ENCODE results near the gene STPG2. TPM values are rescaled to one million over a fixed set of nuclear protein-coding genes. Genes with fewer than 3 reads are reported as not detected.

The STPG2 gene
- total RNA-seq: under 1 TPM; 0.13 to 0.53 TPM
- polyA plus RNA-seq (2013, experiment 1 of 2): not detected
- polyA plus RNA-seq (2013, experiment 2 of 2): not detected
- long read RNA-seq, experiment 1: 0 reads
- long read RNA-seq, experiment 2, partial matches to known transcripts: 0 of 2 reads
- long read RNA-seq, experiment 2, other reads (novel, unspliced or antisense): 2 of 2 reads
- long read RNA-seq, experiment 3, partial matches to known transcripts: 0 of 12 reads
- long read RNA-seq, experiment 3, other reads (novel, unspliced or antisense): 12 of 12 reads
- long read RNA-seq, experiment 4, partial matches to known transcripts: 0 of 1 reads
- long read RNA-seq, experiment 4, other reads (novel, unspliced or antisense): 1 of 1 reads

DNA sequence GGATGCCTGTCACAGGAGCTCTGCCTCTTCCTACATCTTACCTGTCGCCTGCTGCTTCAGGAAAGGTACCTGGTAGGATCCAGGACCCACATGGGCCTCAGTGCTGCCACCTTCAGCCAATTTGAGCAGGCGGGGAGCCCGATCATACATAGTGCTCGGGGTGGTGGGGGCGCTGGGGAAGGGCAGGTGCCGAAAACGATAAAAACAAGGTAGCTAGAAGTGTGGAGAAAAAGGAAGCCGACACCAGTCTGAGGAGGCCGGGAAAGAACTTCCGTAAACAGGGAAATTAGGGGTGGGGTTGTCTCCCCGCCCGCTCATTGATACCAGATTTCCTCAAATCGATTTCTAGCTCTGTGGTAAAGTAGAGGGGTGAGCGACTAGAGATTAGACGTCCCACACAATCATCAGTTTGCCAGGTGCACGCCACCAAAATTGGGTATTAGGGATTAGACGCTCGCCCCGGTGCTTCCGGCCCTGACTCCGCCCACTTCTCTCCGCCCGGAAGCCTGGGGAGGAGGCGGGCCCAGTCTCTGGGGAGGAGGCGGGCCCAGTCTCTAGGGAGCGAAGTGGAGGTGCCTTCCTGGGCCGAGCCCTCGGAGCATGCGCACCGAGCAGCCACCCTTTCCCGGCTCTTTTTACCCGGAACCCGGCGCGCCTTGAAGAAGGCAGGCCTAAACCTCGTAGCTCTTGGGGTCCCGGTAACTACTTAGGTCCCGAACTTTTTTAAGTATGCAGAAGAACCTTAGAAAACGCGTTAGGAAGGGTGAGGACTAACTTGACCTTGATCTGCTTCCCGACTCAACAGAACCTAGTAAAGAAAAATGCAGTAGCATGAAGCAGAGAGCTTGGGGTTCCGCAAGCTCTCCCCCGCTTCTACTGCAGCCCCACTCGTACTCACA is at the start of gene STPG2:
TSS of gene STPG2 (minus strand) at position 476 of the 899 bp plus-strand sequence.
- H3K27me3 Mint-ChIP-seq (ENCODE audit: insufficient read depth): no peaks in the 10 kb centered on the region
- Histone ChIP-seq H3K4me1 (ENCODE audit: control insufficient read depth, insufficient read depth, low read length) (no peaks in the 10 kb centered on the region), H3K9ac (ENCODE audit: extremely low read depth, low read length, poor library complexity, severe bottlenecking) (no peak within 1 kb of the TSS), H3K36me3 (ENCODE audit: control insufficient read depth, insufficient read depth, low read length) (no peaks in the 10 kb centered on the region), H3K9me3 (ENCODE audit: control insufficient read depth, low read length) (no peaks in the 10 kb centered on the region), H3K4me3 (ENCODE audit: low read length) (peak within 1 kb of the TSS; percentile 76), H3K27ac (ENCODE audit: low read depth, low read length) (no peak within 1 kb of the TSS), H3K27me3 (ENCODE audit: control insufficient read depth, insufficient read depth, low read length, poor library complexity, severe bottlenecking) (no peaks in the 10 kb centered on the region)
- WGBS, 2 experiments (ENCODE audit: insufficient coverage in 1 of 2, insufficient read length in 1 of 2): 68 to 69% methylated on average over 32 to 44 of the region's 44 CpGs
- H3K36me3 Mint-ChIP-seq (ENCODE audit: low read depth): no peaks in the 10 kb centered on the region
- TF ChIP-seq CTCF (conservative IDR thresholded peaks at IDR 0.05): peak; percentile 83
- H3K9me3 Mint-ChIP-seq: no peaks in the 10 kb centered on the region
- peaks cover 10% of the 10 kb centered on the region for H3K4me1 Mint-ChIP-seq
- peak within 1 kb of the TSS; percentile 93 for H3K4me3 Mint-ChIP-seq
- peak within 1 kb of the TSS; percentile 96 for H3K27ac Mint-ChIP-seq
- DNase-seq: peak; percentile 97

GRCh38 chr4:98185279-98185678 is 42.0 kb upstream of the STPG2 start:
- H3K36me3 ChIP-seq (ENCODE audit: control insufficient read depth, insufficient read depth, low read length): no peaks in the 10 kb centered on the region
- Mint-ChIP-seq H3K36me3 (ENCODE audit: low read depth) (no peaks in the 10 kb centered on the region), H3K27me3 (ENCODE audit: insufficient read depth) (no peaks in the 10 kb centered on the region), H3K27ac (no peak overlapping the region), H3K9me3 (no peaks in the 10 kb centered on the region), H3K4me1 (peaks cover 5% of the 10 kb centered on the region), H3K4me3 (no peak overlapping the region)
- H3K27me3 ChIP-seq (ENCODE audit: control insufficient read depth, insufficient read depth, low read length, poor library complexity, severe bottlenecking): no peaks in the 10 kb centered on the region
- DNase-seq: no peak
- H3K4me3 ChIP-seq (ENCODE audit: low read length): no peak overlapping the region
- H3K4me1 ChIP-seq (ENCODE audit: control insufficient read depth, insufficient read depth, low read length): no peaks in the 10 kb centered on the region
- H3K9ac ChIP-seq (ENCODE audit: extremely low read depth, low read length, poor library complexity, severe bottlenecking): no peak overlapping the region
- no peak overlapping the region for H3K27ac ChIP-seq (ENCODE audit: low read depth, low read length)
- H3K9me3 ChIP-seq (ENCODE audit: control insufficient read depth, low read length): peaks cover 6% of the 10 kb centered on the region
- no peak for TF ChIP-seq CTCF (conservative IDR thresholded peaks at IDR 0.05)

- Histone ChIP-seq H3K27ac (ENCODE audit: low read depth, low read length) (no peak overlapping the region), H3K4me1 (ENCODE audit: control insufficient read depth, insufficient read depth, low read length) (no peaks in the 10 kb centered on the region), H3K27me3 (ENCODE audit: control insufficient read depth, insufficient read depth, low read length, poor library complexity, severe bottlenecking) (no peaks in the 10 kb centered on the region), H3K9ac (ENCODE audit: extremely low read depth, low read length, poor library complexity, severe bottlenecking) (no peak overlapping the region), H3K4me3 (ENCODE audit: low read length) (no peak overlapping the region), H3K36me3 (ENCODE audit: control insufficient read depth, insufficient read depth, low read length) (no peaks in the 10 kb centered on the region), H3K9me3 (ENCODE audit: control insufficient read depth, low read length) (no peaks in the 10 kb centered on the region)
- Mint-ChIP-seq H3K36me3 (ENCODE audit: low read depth) (no peaks in the 10 kb centered on the region), H3K4me1 (peaks cover 18% of the 10 kb centered on the region), H3K27ac (no peak overlapping the region), H3K4me3 (no peak overlapping the region), H3K27me3 (ENCODE audit: insufficient read depth) (no peaks in the 10 kb centered on the region), H3K9me3 (no peaks in the 10 kb centered on the region)
- no peak for DNase-seq
- 88 to 93% methylated on average over 1 to 3 of the region's 3 CpGs for WGBS, 2 experiments (ENCODE audit: insufficient coverage in 1 of 2, insufficient read length in 1 of 2)
- TF ChIP-seq CTCF (conservative IDR thresholded peaks at IDR 0.05): no peak
Measured at GRCh38 chr4:98181809-98182208, 38.5 kb upstream of the STPG2 start.
